C4-2B (cell line): ENCODE results near the gene OR52N4.

Experiments
- CTCF ChIP-seq: fragments of 450-650 bp; conservative IDR thresholded peaks from 2 replicates; pipeline ENCODE4 v1.5.1; 2017; ENCODE audit warnings: mild to moderate bottlenecking
- ZFX ChIP-seq: fragments of 450-650 bp; IDR thresholded peaks from 2 replicates; pipeline ENCODE4 v1.6.1; 2017

- TF ChIP-seq CTCF (peak; percentile 67), ZFX (no peak)
Observed at GRCh38 chr11:5712507-5712906, 41.5 kb upstream of the OR52N4 start.
